Heart left ventricle (tissue), 16 donors: ENCODE data around the gene GPN3. TPM values are rescaled to one million over a fixed set of nuclear protein-coding genes. Genes with fewer than 3 reads are reported as not detected.

ENCODE experiments used
- ATAC-seq, 4 donors: fragments of 200-7000 bp; cut with Tn5 transposase; one replicate each; pipeline ENCODE4 v1.9.1; 2020 to 2022; ENCODE audit warnings: moderate library complexity in 4 of 4, mild to moderate bottlenecking in 3 of 4, moderate number of reproducible peaks in 1 of 4
- DNase-seq, 5 donors: peaks; one replicate each; pipeline ENCODE4 v3.0.0-alpha.2; 2020
- H3K27ac ChIP-seq, 12 donors: fragments of 200-600 bp; sonication (generic) in 4 of 12; one replicate each; pipeline versions ENCODE4 v1.5.0 to v1.8.0; 2016 to 2022; ENCODE audit warnings: mild to moderate bottlenecking in 2 of 12
- H3K27me3 ChIP-seq, 9 donors: fragments of 200-600 bp; sonication (generic) in 2 of 9; one replicate each; pipeline versions ENCODE4 v1.5.1 to v1.8.0; 2016 to 2022; ENCODE audit warnings: mild to moderate bottlenecking in 3 of 9
- H3K36me3 ChIP-seq, 9 donors: fragments of 200-600 bp; sonication (generic) in 2 of 9; one replicate each; pipeline versions ENCODE4 v1.5.0 to v1.8.0; 2018 to 2022; ENCODE audit warnings: mild to moderate bottlenecking in 2 of 9
- H3K4me1 ChIP-seq, 12 donors: fragments of 200-600 bp; sonication (generic) in 4 of 12; one replicate each; pipeline versions ENCODE4 v1.5.0 to v1.8.0; 2016 to 2022; ENCODE audit warnings: mild to moderate bottlenecking in 3 of 12
- H3K4me3 ChIP-seq, 12 donors: fragments of 200-600 bp; sonication (generic) in 4 of 12; one replicate each; pipeline versions ENCODE4 v1.5.0 to v1.8.0; 2017 to 2022; ENCODE audit warnings: mild to moderate bottlenecking in 9 of 12, moderate library complexity in 4 of 12
- H3K9me3 ChIP-seq, 12 donors: fragments of 200-600 bp; sonication (generic) in 4 of 12; one replicate each; pipeline versions ENCODE4 v1.5.0 to v1.8.0; 2016 to 2022; ENCODE audit warnings: mild to moderate bottlenecking in 1 of 12
- POLR2A ChIP-seq, 2 donors: fragments of 450-650 bp; IDR thresholded peaks; one replicate each; pipeline ENCODE4 v1.6.1; 2017; ENCODE audit warnings: antibody characterized with exemption in 2 of 2, mild to moderate bottlenecking in 2 of 2, moderate library complexity in 2 of 2
- WGBS, 4 donors: extraction: QIAGEN DNeasy Blood & Tissue Kit in 2 of 4; methylation state at CpG; one replicate each; pipeline versions ENCODE4 v1.1.5 to v1.1.7; 2013 to 2018; 5-methylcytosine and 5-hydroxymethylcytosine counted together
- intact Hi-C, 10 donors: fragments of 100-400 bp; cut with DNase I; formaldehyde crosslinking; loops; one replicate each; pipeline versions ENCODE4 v1.11.1 to v1.14.2; 2022
- polyA plus RNA-seq, 2 donors: library from polyadenylated mRNA; stranded (reverse); fragments of 200-250 nt; gene quantifications; one replicate each; pipeline ENCODE4 v1.2.3, GENCODE V29; 2013
- total RNA-seq, 9 donors: library from RNA; depleted of rRNA in 2 of 9; stranded (reverse); fragments of >200 nt in 2 of 9; fragmentation: NEBNext Ultra II Directional in 3 of 9; extraction: Animal tissue kit (Norgen Biotek cat#: 25700) in 3 of 9; gene quantifications; one replicate each; pipeline versions ENCODE4 v1.1.0 to v1.2.4, GENCODE V29; 2016 to 2023
- TF ChIP-seq, protein P1 (sequence below), 12 donors: fragments of 200-600 bp; sonication (generic) in 4 of 12; IDR thresholded peaks; one replicate each; pipeline versions ENCODE4 v1.5.0 to v1.8.0; 2018 to 2022; ENCODE audit warnings: antibody characterized with exemption in 12 of 12, mild to moderate bottlenecking in 5 of 12
- donor health status: ischemic (EF 13 %, LVEDD 7.1; RV severe dilation, severe dysfunction).
- donor health status: healthy with polysubstance abuse.
- donor health status: DM: no; HTN: yes; CAD: no.
- donor health status: DM: no; HTN: no; CAD: no.
- donor health status: ischemic (EF 25% LVEDD 6.9; RV normal size, moderate dysfunction).
- donor health status: ischemic (EF 25% LVEDD 5.7; RV mildly dilated, moderate dysfunction).
- donor health status: healthy.
- donor health status: DM: yes; HTN: yes; CAD: no.
- donor health status: ischemic (EF 35%, LVEDD 5.7; RV mildly dilated, moderate dysfunction).
- donor health status: nonischemic (EF 11% LVEDD 7.7; RV severe dilation, severe dysfunction).
- donor health status: DM: yes; HTN: yes; CAD: no.
- donor health status: PGD.
- donor health status: ischemic (EF 29% LVEDD 5.4; RV normal size, mild dysfunction).
- donor health status: nonischemic (EF 23%, LVEDD 6.1; RV moderate dilation, normal function).

GPN3 gene
- total and polyA plus RNA-seq, 11 donors, result 14.5 to 62.2 (median 28.4) TPM

- no peak for TF ChIP-seq POLR2A (IDR thresholded peaks at IDR 0.05)
- TF ChIP-seq, protein P1, sequence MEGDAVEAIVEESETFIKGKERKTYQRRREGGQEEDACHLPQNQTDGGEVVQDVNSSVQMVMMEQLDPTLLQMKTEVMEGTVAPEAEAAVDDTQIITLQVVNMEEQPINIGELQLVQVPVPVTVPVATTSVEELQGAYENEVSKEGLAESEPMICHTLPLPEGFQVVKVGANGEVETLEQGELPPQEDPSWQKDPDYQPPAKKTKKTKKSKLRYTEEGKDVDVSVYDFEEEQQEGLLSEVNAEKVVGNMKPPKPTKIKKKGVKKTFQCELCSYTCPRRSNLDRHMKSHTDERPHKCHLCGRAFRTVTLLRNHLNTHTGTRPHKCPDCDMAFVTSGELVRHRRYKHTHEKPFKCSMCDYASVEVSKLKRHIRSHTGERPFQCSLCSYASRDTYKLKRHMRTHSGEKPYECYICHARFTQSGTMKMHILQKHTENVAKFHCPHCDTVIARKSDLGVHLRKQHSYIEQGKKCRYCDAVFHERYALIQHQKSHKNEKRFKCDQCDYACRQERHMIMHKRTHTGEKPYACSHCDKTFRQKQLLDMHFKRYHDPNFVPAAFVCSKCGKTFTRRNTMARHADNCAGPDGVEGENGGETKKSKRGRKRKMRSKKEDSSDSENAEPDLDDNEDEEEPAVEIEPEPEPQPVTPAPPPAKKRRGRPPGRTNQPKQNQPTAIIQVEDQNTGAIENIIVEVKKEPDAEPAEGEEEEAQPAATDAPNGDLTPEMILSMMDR (IDR thresholded peaks at IDR 0.05), result no peak
- 71 to 80% (median 76%) methylated on average over 1 of the region's 1 CpG for WGBS, 4 donors
- Histone ChIP-seq H3K9me3 (no peaks in the 10 kb centered on the region), H3K4me3 (no peak overlapping the region), H3K27ac (peak overlapping the region in 1 of 12 donors; percentile 13), H3K27me3 (no peaks in the 10 kb centered on the region), H3K4me1 (peaks cover 0 to 49% (median 13%) of the 10 kb centered on the region in 12 donors), H3K36me3 (peaks cover 0 to 57% (median 39%) of the 10 kb centered on the region in 9 donors)
- ATAC-seq, result no peak
- DNase-seq, result no peak
- intact Hi-C loops, result loop anchor here in 9 of 10 donors (2.0 to 10.0 kb wide), 11 partner anchors 16 to 441 kb away; partner anchors contain the start of genes RAD9B (in 3 of the 9), VPS29 (in 3 of the 9), FAM216A (in 1 of the 9) and GPN3 (in 1 of the 9)
Measured at GRCh38 chr12:110451263-110451662, 16.8 kb downstream of the GPN3 start.

GRCh38 chr12:110449799-110450497 lies 18.1 kb downstream of the GPN3 start, which contains the start of gene ARPC3:
ARPC3 (minus strand) TSS chr12:110450337; CDS start chr12:110450260, 77 bp downstream.
- Histone ChIP-seq H3K36me3 (peaks cover 0 to 55% (median 41%) of the 10 kb centered on the region in 9 donors), H3K27ac (peak within 1 kb of the TSS; percentile 74 to 99 (median 92)), H3K27me3 (no peaks in the 10 kb centered on the region), H3K9me3 (no peaks in the 10 kb centered on the region), H3K4me1 (peaks cover 0 to 46% (median 14%) of the 10 kb centered on the region in 12 donors), H3K4me3 (peak within 1 kb of the TSS; percentile 62 to 96 (median 85))
- DNase-seq, result peak; percentile 94 to 97 (median 95)
- ATAC-seq, result peak; percentile 98 to 99 (median 99)
- peak in 1 of 2 donors; percentile 73 for TF ChIP-seq POLR2A (IDR thresholded peaks at IDR 0.05)
- TF ChIP-seq, protein P1 (IDR thresholded peaks at IDR 0.05), result peak; percentile 76 to 96 (median 86)
- 0 to 1% (median 0%) methylated on average over 43 to 51 of the region's 51 CpGs for WGBS, 4 donors
- intact Hi-C loops, result loop anchor here in 9 of 10 donors (1.0 to 10.0 kb wide), 12 partner anchors 17 to 442 kb away; partner anchors contain the start of genes RAD9B (in 3 of the 9), VPS29 (in 3 of the 9), FAM216A (in 1 of the 9) and GPN3 (in 1 of the 9)

DNA sequence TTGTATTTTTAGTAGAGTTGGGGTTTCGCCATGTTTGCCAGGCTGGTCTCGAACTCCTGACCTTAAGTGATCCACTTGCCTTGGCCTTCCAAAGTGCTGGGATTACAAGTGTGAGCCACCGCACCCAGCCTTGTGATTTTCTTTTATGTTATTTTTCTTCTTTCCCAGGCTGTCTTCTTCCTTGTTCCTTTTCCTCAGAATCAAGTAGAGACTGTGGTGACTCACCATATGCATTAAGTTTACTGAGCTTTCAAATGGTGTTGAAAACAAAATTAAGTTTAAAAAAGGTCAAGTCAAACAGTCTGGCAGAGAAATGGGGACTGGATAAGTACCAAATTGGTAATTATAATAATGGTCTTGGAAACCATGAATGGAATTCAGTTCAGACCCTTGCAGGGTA lies 23.6 kb downstream of the GPN3 start:
- Histone ChIP-seq H3K4me3 (no peak overlapping the region), H3K9me3 (no peaks in the 10 kb centered on the region), H3K27ac (no peak overlapping the region), H3K27me3 (no peaks in the 10 kb centered on the region), H3K36me3 (peaks cover 0 to 81% (median 66%) of the 10 kb centered on the region in 9 donors), H3K4me1 (peaks cover 0 to 32% (median 12%) of the 10 kb centered on the region in 12 donors)
- WGBS, 4 donors, result 89 to 98% (median 95%) methylated on average over 3 of the region's 3 CpGs
- intact Hi-C loops, result no loop called here
- no peak for DNase-seq
- TF ChIP-seq, protein P1 (IDR thresholded peaks at IDR 0.05), result no peak
- TF ChIP-seq POLR2A (IDR thresholded peaks at IDR 0.05), result no peak
- ATAC-seq, result no peak

- intact Hi-C loops, result loop anchor here in 1 of 10 donors (10.0 kb wide), 1 partner anchor 151 kb away; the partner anchor contains the start of gene ATP2A2
- H3K4me1 ChIP-seq, result peaks cover 0 to 4% (median 0%) of the 10 kb centered on the region in 12 donors
- no peaks in the 10 kb centered on the region for H3K9me3 ChIP-seq
- WGBS, 4 donors, result 54 to 63% (median 58%) methylated on average over 2 of the region's 2 CpGs
- DNase-seq, result no peak
- peaks cover 0 to 76% (median 73%) of the 10 kb centered on the region in 9 donors for H3K36me3 ChIP-seq
- no peak overlapping the region for H3K4me3 ChIP-seq
- TF ChIP-seq, protein P1 (IDR thresholded peaks at IDR 0.05), result no peak
- no peak for TF ChIP-seq POLR2A (IDR thresholded peaks at IDR 0.05)
- ATAC-seq, result no peak
- no peaks in the 10 kb centered on the region for H3K27me3 ChIP-seq
- H3K27ac ChIP-seq, result no peak overlapping the region
Measured at GRCh38 chr12:110436231-110436630, 31.8 kb downstream of the GPN3 start.
